ENCODE measurements around the gene CHID1.

Gene CHID1

DNA sequence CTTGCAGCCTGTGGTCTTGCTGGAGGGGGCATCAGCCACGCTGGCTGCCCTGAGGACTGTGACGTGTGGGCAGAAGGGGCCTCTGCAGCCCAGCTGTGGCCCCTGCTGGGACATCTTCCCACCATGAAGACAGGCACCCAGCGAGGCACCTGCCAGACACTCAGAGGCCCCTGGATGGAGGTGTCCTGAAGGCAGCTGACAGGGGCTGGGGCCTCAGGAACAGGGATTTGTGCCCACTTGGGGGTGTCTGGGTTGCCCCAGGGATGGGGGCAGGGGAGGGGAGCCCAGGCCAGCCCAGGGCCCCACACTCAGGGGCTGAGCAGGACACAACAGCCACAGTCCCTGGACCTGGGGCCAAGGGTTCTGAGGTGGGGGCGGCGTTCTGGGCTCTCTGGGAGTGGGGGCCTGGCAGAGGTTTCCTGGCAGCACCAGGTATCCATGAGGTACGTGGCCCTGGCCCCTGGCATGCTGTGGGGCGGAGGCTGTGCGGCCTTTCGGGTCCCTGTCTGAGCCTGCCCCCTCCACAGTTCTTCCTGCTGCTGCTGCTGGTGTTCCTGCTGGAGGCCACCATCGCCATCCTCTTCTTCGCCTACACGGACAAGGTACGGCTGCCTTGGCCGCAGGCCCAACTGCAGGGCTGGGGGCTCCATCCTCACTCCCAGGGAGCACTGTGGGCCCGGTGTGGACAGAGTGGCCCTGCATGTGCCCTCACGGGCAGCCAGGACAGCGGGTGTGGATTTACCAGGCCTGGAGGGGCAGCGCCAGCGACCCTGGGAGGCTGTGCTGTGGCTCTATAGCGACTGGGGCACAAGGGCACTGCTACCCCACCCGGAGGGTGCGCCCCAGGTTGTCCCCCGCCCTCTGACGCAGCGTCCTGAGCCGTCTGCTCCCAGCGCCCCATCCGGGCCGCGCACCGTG lies 46.4 kb downstream of the CHID1 start:
- DNase-seq (ENCODE audit: low read depth): no peak

DNA sequence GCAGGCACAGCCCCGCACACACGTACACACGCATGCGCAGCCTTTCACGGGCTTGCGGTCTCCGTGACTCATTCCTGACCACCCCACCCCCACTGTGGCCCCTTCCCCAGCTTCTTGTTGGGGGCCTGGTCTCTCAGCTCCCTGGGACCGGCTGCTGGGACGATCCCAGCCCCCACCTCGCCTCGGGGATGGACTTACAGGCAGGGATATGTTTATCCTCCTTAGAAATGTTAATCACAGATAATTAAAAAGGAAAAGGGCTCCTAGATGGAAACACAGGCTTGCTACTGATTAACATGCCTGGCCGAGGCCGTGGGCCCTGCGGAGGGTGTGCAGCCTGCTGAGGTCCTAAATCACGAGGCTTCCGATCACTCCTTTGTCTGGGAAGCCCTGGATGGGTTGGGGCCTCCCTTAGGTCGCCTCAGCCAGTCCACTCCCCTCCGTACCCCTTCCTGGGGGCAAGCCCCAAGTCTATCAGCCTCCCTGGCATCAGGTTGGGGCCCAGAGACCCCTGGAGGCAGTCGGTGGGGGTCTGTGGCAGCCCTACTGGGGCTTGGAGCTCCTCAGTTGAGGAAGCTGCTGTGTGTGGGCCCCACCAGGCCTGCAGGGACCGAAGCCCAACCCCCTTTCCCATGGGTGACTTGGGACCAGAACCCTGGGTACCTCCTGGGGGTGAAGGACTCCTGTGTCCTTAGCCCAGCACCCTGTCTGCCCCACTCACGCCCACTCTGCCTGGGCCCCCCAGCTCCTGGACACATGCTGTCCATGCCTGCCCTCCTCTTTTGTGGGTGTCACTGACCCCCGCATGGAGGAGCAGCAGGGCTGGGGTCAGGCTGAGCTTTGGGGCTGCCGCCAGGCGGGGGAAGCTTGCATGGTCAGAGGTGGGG lies 47.3 kb downstream of the CHID1 start:
- DNase-seq (ENCODE audit: low read depth): no peak

DNA sequence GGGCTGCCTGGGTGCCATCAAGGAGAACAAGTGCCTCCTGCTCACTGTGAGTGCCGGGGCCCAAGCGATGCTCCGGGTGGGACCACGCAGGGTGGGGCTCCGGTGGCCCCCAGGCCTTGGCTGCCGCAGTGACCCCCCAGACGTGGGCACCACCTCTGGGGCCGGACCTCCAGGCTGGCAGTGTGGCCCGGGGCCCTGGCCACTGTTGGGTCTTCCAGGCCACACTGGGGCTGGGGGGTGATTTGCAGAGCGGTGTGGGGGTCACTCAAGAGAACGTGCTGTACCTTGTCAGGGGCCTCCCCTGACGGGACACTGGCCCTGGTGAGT lies 48.0 kb downstream of the CHID1 start:
- DNase-seq (ENCODE audit: low read depth): no peak

- no peak for DNase-seq (ENCODE audit: low read depth)
Observed at GRCh38 chr11:862081-862661, 48.4 kb downstream of the CHID1 start.

DNA sequence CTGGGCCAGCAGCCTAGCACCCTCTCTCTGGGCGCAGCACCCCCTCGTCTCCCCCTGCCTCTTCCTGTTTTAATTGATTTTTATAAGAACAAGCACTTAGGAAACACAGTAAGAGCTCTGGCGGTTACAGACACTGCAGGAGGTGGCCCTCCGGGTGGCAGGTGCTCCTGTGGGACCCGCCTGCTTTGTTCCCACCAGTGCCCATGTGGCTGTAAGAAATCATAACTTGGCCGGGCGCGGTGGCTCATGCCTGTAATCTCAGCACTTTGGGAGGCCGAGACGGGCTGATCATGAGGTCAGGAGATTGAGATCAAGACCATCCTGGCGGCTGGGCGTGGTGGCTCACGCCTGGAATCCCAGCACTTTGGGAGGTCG lies 49.5 kb downstream of the CHID1 start:
- DNase-seq (ENCODE audit: low read depth): no peak

DNA sequence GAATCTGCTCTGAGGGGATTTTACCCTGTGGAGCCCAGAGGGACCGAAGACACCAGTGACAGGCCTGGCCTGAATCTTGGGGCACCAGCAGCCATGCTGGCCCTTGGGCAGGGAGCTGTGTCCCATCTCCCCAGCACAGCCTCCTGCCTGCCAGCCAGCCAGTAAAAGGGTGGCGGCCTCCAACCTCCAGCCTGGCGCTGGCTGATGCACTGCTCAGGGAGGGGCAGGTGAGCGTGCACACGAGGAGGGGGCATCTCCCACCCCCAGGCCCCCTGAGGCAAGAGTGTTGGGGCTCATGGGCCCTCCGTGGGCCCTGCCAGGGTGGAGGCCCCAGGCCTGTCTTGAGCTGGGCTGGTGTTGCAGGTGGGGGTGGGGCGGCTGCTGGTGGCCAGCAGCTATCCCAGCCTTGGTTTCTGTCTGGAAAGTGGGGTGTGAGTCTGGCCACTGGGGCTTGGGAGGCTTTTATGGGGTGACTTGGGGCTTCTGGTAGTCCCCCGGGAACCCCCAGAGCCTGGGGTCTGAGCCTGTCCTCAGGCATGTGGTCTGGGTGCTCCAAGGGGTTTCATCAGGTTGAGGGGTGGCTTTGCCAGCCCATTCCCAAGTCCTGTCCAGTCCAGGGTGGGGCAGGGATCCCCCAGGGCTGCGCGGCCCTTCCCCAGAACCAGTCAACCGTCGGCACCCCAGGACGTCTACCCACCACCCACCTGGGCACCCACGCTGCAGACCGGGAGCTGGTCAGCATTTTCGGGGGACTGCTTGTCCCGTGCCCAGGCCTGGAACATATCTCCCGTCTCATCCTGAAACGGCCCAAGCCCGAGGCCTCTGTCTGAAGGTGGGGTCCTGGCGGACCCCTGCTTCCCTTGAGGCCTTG lies 50.1 kb downstream of the CHID1 start:
- no peak for DNase-seq (ENCODE audit: low read depth)

GRCh38 chr11:859394-860131 lies 51.0 kb downstream of the CHID1 start:
- DNase-seq (ENCODE audit: low read depth): no peak

DNA sequence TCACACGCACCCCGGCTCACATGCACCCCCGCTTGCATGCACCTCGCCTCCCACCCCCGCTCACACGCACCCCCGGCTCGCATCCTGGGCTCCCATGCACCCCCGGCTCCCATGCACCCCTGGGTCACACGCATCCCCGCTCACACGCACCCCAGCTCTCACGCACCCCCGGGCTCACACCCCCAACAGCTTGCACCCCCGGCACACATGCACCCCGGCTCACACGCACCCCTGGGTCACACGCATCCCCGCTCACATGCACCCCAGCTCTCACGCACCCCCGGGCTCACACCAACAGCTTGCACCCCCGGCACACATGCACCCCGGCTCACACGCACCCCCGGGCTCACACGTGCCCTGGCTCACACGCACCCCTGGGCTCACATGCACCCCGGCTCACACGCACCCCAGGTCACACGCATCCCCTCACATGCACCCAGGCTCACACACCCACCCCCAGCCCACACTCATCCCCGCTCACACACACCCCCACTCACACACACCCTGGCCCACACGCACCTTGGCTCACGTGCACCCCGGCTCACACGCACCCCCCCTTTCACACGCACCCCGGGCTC lies 51.8 kb downstream of the CHID1 start:
- DNase-seq (ENCODE audit: low read depth): no peak

DNA sequence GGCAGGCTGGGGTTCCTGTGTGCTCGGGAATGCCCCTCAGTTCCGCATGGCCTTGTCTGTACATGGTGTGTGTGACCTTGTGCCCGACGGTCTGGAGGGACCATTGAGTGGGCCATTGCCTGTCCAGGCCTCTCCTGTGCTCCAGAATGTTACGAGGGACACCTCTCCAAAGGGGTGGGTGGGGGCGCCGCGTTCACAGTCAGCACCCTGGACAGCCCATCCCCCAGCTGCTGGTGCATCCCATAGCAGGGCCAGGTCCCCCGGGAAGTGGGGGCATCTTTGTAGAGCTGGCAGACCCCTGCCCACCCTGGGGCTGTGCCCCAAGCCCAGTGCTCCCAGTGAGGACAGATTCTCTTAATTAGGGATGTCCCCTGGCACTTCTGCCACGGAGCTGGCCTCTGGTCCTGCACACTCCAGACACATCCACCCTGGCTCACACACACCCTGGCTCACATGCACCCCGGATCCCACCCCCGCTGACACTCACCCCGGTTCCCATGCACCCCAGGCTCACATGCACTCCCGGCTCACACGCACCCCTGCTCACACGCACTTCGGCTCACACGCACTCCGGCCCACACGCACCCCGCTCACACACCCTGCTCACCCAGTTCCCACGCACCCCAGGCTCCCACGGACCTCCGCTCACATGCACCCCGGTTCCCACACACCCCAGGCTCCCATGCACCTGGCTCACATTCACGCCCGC lies 52.4 kb downstream of the CHID1 start:
- DNase-seq (ENCODE audit: low read depth): no peak

GRCh38 chr11:856397-856796 lies 54.2 kb downstream of the CHID1 start:
- DNase-seq (ENCODE audit: low read depth): no peak

GRCh38 chr11:855796-856195 lies 54.8 kb downstream of the CHID1 start:
- DNase-seq (ENCODE audit: low read depth): no peak

GRCh38 chr11:855330-855674 lies 55.3 kb downstream of the CHID1 start:
- DNase-seq (ENCODE audit: low read depth): no peak

- DNase-seq (ENCODE audit: low read depth): no peak
Observed at GRCh38 chr11:854601-855329, 55.8 kb downstream of the CHID1 start.

- DNase-seq (ENCODE audit: low read depth): no peak
Observed at GRCh38 chr11:853682-854448, 56.7 kb downstream of the CHID1 start.

- DNase-seq (ENCODE audit: low read depth): no peak
Observed at GRCh38 chr11:852762-853161, 57.8 kb downstream of the CHID1 start.

DNA sequence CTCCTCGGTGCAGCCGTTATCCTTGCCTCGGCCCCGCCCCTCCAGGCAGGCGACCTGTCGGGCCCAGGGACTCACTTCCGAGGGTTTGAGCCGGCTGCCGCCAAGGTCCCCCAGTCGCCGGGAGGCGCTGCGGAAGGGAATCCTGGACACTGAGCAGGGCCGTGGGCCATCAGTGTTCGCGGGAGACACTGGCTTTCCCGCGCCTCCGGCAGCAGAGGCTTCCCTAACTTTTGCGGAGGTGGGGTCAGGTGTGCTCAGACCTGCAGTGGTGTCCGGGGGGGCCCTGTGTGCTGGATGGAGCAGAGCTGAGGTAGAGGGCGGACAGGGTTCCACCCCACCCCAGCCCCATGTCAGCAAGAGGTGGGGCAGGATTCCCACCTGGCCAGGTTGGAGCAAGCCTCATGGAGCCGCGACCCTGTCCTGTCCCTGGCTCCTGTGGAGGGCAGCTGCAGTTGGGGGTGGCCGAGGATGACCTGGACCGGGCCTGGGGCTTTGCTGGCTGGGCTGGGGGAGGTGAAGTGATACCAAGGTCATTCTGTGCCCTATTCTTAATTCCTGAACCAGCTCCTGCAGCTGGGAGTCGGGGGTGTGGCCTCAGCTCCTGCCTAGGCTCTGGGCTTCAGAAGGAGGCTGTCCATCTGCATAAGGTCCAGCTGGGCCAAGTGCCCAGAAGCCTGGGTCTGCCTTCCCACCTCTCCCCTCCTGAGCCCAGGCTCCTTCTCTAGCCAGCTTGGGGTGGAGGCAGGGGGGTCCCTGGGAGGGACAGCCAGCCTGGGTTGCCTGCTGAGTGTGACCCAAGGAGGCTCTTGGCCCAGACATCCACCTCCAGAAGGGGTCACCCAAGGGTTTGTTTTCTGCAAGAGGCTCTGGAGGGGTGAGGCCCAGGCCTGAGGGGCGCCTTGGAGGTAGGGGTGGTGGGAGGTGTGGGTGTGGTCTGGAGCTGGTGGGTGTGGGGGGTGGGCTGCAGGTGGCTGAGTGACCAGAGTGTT lies 59.5 kb downstream of the CHID1 start:
- DNase-seq (ENCODE audit: low read depth): no peak

- DNase-seq (ENCODE audit: low read depth): no peak
Observed at GRCh38 chr11:849951-850774, 60.4 kb downstream of the CHID1 start.

Data from activated T-cell treated with anti-CD3 and anti-CD28 coated beads for 24 hours (primary cell).